ENCODE measurements around the gene DCHS2.

- TF ChIP-seq CTCF (conservative IDR thresholded peaks at IDR 0.05; ENCODE audit: low read depth in 2 of 2) (no peak), EZH2 (IDR thresholded peaks at IDR 0.05; ENCODE audit: low read depth, unreplicated experiment) (no peak), ETS1 (IDR thresholded peaks at IDR 0.05) (no peak), POLR2AphosphoS5 (IDR thresholded peaks at IDR 0.05; ENCODE audit: low read depth) (no peak), REST (IDR thresholded peaks at IDR 0.05; ENCODE audit: unreplicated experiment) (no peak), STAT1 (IDR thresholded peaks at IDR 0.05; ENCODE audit: unreplicated experiment) (no peak), EZH2phosphoT487 (IDR thresholded peaks at IDR 0.05; ENCODE audit: unreplicated experiment) (no peak), JUNB (IDR thresholded peaks at IDR 0.05; ENCODE audit: unreplicated experiment) (no peak), CREB1 (CRISPR knock-in tag; IDR thresholded peaks at IDR 0.05; ENCODE audit: low read depth) (no peak), ZNF462 (CRISPR knock-in tag; IDR thresholded peaks at IDR 0.05) (no peak)
Observed at GRCh38 chr4:154192585-154192984, 299.0 kb downstream of the DCHS2 start.

Data from GM23338 (cell line).